Trophoblast cell (in vitro differentiated cells and primary cell): ENCODE measurements around the gene POLR2L.

Experiments
- DNase-seq, 2 donors: peaks; one replicate each; pipeline ENCODE4 v3.0.0-alpha.2; 2016
- H2AFZ ChIP-seq: 2 replicates; pipeline ENCODE4 v1.6.1; 2013; ENCODE audit warnings: low read length, moderate library complexity, mild to moderate bottlenecking; ENCODE audit not compliant: insufficient read depth, poor library complexity
- H2AK5ac ChIP-seq: 2 replicates; pipeline ENCODE4 v1.6.1; 2013; ENCODE audit warnings: mild to moderate bottlenecking, low read length
- H2BK120ac ChIP-seq: 2 replicates; pipeline ENCODE4 v1.6.1; 2013; ENCODE audit warnings: low read length, mild to moderate bottlenecking, moderate library complexity; ENCODE audit not compliant: insufficient read depth, poor library complexity
- H2BK12ac ChIP-seq: 2 replicates; pipeline ENCODE4 v1.6.1; 2013; ENCODE audit warnings: mild to moderate bottlenecking, low read length, moderate library complexity
- H2BK5ac ChIP-seq: 2 replicates; pipeline ENCODE4 v1.6.1; 2013; ENCODE audit warnings: low read length, low read depth, moderate library complexity, mild to moderate bottlenecking; ENCODE audit not compliant: poor library complexity
- H3K14ac ChIP-seq: 2 replicates; pipeline ENCODE4 v1.6.1; 2013; ENCODE audit warnings: mild to moderate bottlenecking, low read length
- H3K18ac ChIP-seq: 2 replicates; pipeline ENCODE4 v1.6.1; 2013; ENCODE audit warnings: mild to moderate bottlenecking, low read length
- H3K23ac ChIP-seq: 2 replicates; pipeline ENCODE4 v1.6.1; 2013; ENCODE audit warnings: low read length
- H3K27ac ChIP-seq: 2 replicates; pipeline ENCODE4 v1.5.1; 2013; ENCODE audit warnings: low read depth, mild to moderate bottlenecking, inconsistent platforms, low read length, moderate library complexity
- H3K27me3 ChIP-seq: 2 replicates; pipeline ENCODE4 v1.6.1; 2013; ENCODE audit warnings: inconsistent platforms, mild to moderate bottlenecking, low read length, moderate library complexity; ENCODE audit not compliant: insufficient read depth
- H3K36me3 ChIP-seq, 2 experiments: 1 replicate in 1 of 2; 2 replicates in 1 of 2; pipeline ENCODE4 v1.6.1; 2013; ENCODE audit warnings: low read length in 2 of 2, mild to moderate bottlenecking in 2 of 2, moderate library complexity in 1 of 2; ENCODE audit not compliant: insufficient read depth in 2 of 2, control insufficient read depth in 1 of 2
- H3K4ac ChIP-seq: 2 replicates; pipeline ENCODE4 v1.6.1; 2013; ENCODE audit warnings: low read depth, mild to moderate bottlenecking, low read length, moderate library complexity
- H3K4me1 ChIP-seq, 2 experiments: 1 replicate in 1 of 2; 2 replicates in 1 of 2; pipeline ENCODE4 v1.6.1; 2013; ENCODE audit warnings: low read length in 2 of 2, mild to moderate bottlenecking in 2 of 2, moderate library complexity in 1 of 2; ENCODE audit not compliant: insufficient read depth in 2 of 2, control insufficient read depth in 1 of 2
- H3K4me2 ChIP-seq: 2 replicates; pipeline ENCODE4 v1.6.1; 2013; ENCODE audit warnings: inconsistent platforms, mild to moderate bottlenecking, low read length, moderate library complexity
- H3K4me3 ChIP-seq: 2 replicates; pipeline ENCODE4 v1.5.1; 2013; ENCODE audit warnings: mild to moderate bottlenecking, low read depth, low read length, inconsistent platforms
- H3K79me1 ChIP-seq: one replicate; pipeline ENCODE4 v1.6.1; 2013; ENCODE audit warnings: low read length
- H3K79me2 ChIP-seq: 2 replicates; pipeline ENCODE4 v1.6.1; 2013; ENCODE audit warnings: low read length, mild to moderate bottlenecking; ENCODE audit not compliant: control insufficient read depth, insufficient read depth, poor library complexity
- H3K9ac ChIP-seq: 2 replicates; pipeline ENCODE4 v1.6.1; 2013; ENCODE audit warnings: mild to moderate bottlenecking, low read length
- H3K9me3 ChIP-seq: 2 replicates; pipeline ENCODE4 v1.6.1; 2013; ENCODE audit warnings: low read depth, mild to moderate bottlenecking, control low read depth, inconsistent platforms, low read length; ENCODE audit not compliant: insufficient read depth
- H4K12ac ChIP-seq: 2 replicates; pipeline ENCODE4 v1.6.1; 2013; ENCODE audit warnings: low read depth, mild to moderate bottlenecking, low read length, moderate library complexity
- H4K8ac ChIP-seq: 2 replicates; pipeline ENCODE4 v1.6.1; 2013; ENCODE audit warnings: low read depth, mild to moderate bottlenecking, low read length, moderate library complexity
- H4K91ac ChIP-seq: one replicate; pipeline ENCODE4 v1.6.1; 2013; ENCODE audit warnings: low read depth, mild to moderate bottlenecking, low read length, moderate library complexity
- WGBS: extraction: QIAGEN DNeasy Blood & Tissue Kit; methylation state at CpG from one replicate; pipeline ENCODE4 v1.1.7; 2013; ENCODE audit warnings: missing lambda C conversion rate; ENCODE audit not compliant: insufficient read length, insufficient coverage; ENCODE audit errors: extremely low coverage; 5-methylcytosine and 5-hydroxymethylcytosine counted together

The POLR2L gene

DNA sequence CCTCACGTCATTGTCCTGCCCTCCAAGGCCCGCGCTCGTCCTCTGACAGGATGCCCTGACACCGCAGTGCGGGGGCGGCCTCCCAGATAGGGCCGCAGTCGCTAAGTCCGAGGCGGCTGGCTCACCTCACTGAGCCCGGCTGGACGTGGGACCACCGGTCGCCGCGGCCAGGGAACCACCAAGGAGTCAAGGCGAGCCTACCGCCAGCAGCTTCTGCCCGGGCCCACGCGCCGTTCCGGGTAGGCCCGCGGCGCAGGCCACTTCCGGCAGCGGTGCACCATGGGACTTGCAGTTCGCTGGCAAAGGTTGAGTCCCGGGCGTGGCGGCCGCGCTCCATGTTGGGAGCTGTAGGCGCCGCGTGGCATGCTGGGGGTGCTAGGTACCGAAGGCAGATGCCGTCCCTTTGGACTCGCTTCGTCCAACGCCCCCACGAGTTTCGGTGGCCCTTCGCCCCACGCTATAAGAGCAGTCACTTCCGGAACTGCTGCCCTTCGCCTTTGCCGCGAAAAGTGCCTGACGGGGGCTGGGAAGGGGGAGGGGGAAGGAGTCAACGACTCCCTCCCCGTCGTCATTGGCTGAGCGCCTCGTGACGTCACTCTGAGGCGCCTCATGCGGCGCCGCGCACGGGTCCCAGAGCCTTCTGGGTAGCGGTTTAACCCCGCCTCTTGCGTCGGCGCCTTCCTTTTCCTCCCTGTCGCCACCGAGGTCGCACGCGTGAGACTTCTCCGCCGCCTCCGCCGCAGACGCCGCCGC, 32.9 kb downstream of the POLR2L start, which contains the start of gene RPLP2:
Gene RPLP2, plus strand, starts transcription at position 681 of the 753 bp plus-strand sequence. CDS start 268 bp downstream, outside the sequence.
- peaks cover 29 to 31% of the 10 kb centered on the region in 2 experiments for H3K36me3 ChIP-seq
- peak within 1 kb of the TSS; percentile 95 for H3K4me3 ChIP-seq
- peak within 1 kb of the TSS; percentile 97 for H2BK5ac ChIP-seq
- H4K12ac ChIP-seq = peak within 1 kb of the TSS; percentile 90
- H3K27me3 ChIP-seq = no peaks in the 10 kb centered on the region
- peaks cover 15 to 20% of the 10 kb centered on the region in 2 experiments for H3K4me1 ChIP-seq
- H3K18ac ChIP-seq = peak within 1 kb of the TSS; percentile 97
- peak within 1 kb of the TSS; percentile 98 for H3K14ac ChIP-seq
- peak within 1 kb of the TSS; percentile 99 for H4K91ac ChIP-seq
- peak within 1 kb of the TSS; percentile 93 for H2AK5ac ChIP-seq
- peak within 1 kb of the TSS; percentile 98 for H2BK120ac ChIP-seq
- peak within 1 kb of the TSS; percentile 97 for H3K27ac ChIP-seq
- peak; percentile 98 to 99 for DNase-seq
- H3K9ac ChIP-seq = peak within 1 kb of the TSS; percentile 98
- peaks cover 2% of the 10 kb centered on the region for H3K9me3 ChIP-seq
- H3K79me2 ChIP-seq = peaks cover 25% of the 10 kb centered on the region
- H3K4me2 ChIP-seq = peak within 1 kb of the TSS; percentile 80
- H3K79me1 ChIP-seq = peaks cover 24% of the 10 kb centered on the region
- peak within 1 kb of the TSS; percentile 90 for H2AFZ ChIP-seq
- no CpG with 5 or more reads among the region's 81 CpGs for WGBS
- H4K8ac ChIP-seq = peak within 1 kb of the TSS; percentile 99
- peak within 1 kb of the TSS; percentile 98 for H3K4ac ChIP-seq
- H3K23ac ChIP-seq = no peak within 1 kb of the TSS
- peak within 1 kb of the TSS; percentile 56 for H2BK12ac ChIP-seq

DNA sequence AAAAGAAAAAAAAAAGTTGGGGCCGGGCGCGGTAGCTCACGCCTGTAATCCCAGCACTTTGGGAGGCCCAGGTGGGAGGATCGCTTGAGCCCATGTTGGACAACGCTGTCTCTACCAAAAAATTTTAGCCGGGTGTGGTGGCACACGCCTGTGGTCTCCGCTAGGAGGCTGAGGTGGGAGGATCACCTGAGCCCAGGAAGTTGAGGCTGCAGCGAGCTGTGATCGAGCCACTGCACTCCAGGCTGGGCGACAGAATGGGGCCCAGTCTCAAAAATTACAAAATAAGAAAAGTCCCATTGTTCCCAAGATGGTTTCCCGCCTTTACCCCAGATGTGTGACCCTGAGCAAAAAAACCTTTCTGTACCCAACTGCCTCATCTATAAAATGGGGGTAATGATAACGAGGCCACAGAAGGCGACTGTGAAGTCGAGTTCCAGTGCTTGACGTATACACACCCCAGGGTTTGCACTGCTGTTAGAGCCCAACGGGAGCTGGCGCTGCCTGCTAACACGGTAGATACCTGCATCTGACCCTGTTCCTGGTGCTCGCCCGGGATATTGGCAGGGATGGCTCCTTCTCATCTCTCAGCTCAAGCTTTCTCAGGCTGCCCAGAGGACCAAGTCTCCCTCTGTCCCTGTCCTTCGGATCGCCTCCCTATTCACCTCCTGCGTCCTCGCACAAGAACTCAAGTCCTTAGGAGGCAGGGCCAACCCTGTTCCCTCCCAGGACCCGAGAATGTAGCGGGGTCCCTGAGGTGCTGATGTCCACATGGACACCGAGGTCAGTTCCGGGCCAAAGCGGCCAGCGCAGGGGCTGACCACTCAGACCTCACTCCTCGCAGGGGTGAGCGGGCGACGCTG, 33.7 kb downstream of the POLR2L start:
- H4K8ac ChIP-seq = peak overlapping the region; percentile 99
- H3K36me3 ChIP-seq = peaks cover 27 to 28% of the 10 kb centered on the region in 2 experiments
- DNase-seq = peak; percentile 62 to 69
- H2BK5ac ChIP-seq = peak overlapping the region; percentile 35
- peaks cover 29% of the 10 kb centered on the region for H3K79me1 ChIP-seq
- H3K79me2 ChIP-seq = peaks cover 25% of the 10 kb centered on the region
- peak overlapping the region; percentile 71 for H4K12ac ChIP-seq
- H3K4me1 ChIP-seq = peaks cover 23 to 28% of the 10 kb centered on the region in 2 experiments
- H2BK120ac ChIP-seq = no peak overlapping the region
- peak overlapping the region; percentile 95 for H3K4me3 ChIP-seq
- H3K9me3 ChIP-seq = peaks cover 2% of the 10 kb centered on the region
- H3K23ac ChIP-seq = no peak overlapping the region
- H2AFZ ChIP-seq = peak overlapping the region; percentile 84
- H3K14ac ChIP-seq = peak overlapping the region; percentile 89
- peak overlapping the region; percentile 97 for H3K9ac ChIP-seq
- H3K27me3 ChIP-seq = no peaks in the 10 kb centered on the region
- peak overlapping the region; percentile 99 for H4K91ac ChIP-seq
- no peak overlapping the region for H2BK12ac ChIP-seq
- peak overlapping the region; percentile 31 for H3K18ac ChIP-seq
- peak overlapping the region; percentile 47 for H2AK5ac ChIP-seq
- peak overlapping the region; percentile 66 for H3K4ac ChIP-seq
- peak overlapping the region; percentile 97 for H3K27ac ChIP-seq
- no CpG with 5 or more reads among the region's 36 CpGs for WGBS
- peak overlapping the region; percentile 75 for H3K4me2 ChIP-seq

DNA sequence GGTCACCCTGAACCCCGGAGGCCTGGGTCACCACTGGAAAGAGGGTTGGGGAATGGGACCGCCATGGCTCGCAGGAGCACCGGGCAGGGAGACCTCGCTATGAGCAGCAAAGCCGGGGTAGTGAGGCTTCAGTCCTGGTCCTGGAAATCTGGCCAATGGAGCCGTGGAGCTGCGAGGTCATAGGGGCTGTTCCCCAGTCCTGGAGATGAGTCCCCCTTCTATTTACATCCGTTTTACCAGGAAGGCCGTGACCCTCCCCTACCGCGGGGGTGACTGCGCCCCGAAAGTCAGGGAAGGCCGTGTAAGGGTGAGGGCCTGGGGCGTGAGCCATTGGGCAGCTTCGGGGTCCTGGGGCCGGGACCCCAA, 37.7 kb downstream of the POLR2L start:
- peak overlapping the region; percentile 48 for H2BK5ac ChIP-seq
- no peak overlapping the region for H2AFZ ChIP-seq
- H3K4ac ChIP-seq = peak overlapping the region; percentile 7
- WGBS = no CpG with 5 or more reads among the region's 18 CpGs
- H4K12ac ChIP-seq = peak overlapping the region; percentile 57
- DNase-seq = no peak
- H3K4me3 ChIP-seq = peak overlapping the region; percentile 65
- no peak overlapping the region for H3K27ac ChIP-seq
- H2BK120ac ChIP-seq = peak overlapping the region; percentile 20
- H3K79me2 ChIP-seq = peaks cover 13% of the 10 kb centered on the region
- H3K18ac ChIP-seq = peak overlapping the region; percentile 78
- H3K27me3 ChIP-seq = no peaks in the 10 kb centered on the region
- peak overlapping the region; percentile 61 for H3K9ac ChIP-seq
- H3K9me3 ChIP-seq = peaks cover 5% of the 10 kb centered on the region
- peaks cover 17% of the 10 kb centered on the region in 2 experiments for H3K4me1 ChIP-seq
- peak overlapping the region; percentile 82 for H2AK5ac ChIP-seq
- H3K4me2 ChIP-seq = peak overlapping the region; percentile 76
- H3K14ac ChIP-seq = peak overlapping the region; percentile 72
- H3K36me3 ChIP-seq = peaks cover 35 to 38% of the 10 kb centered on the region in 2 experiments
- H4K8ac ChIP-seq = peak overlapping the region; percentile 80
- H3K79me1 ChIP-seq = peaks cover 23% of the 10 kb centered on the region
- H4K91ac ChIP-seq = peak overlapping the region; percentile 87
- H2BK12ac ChIP-seq = peak overlapping the region; percentile 28
- no peak overlapping the region for H3K23ac ChIP-seq
